ENCODE measurements around the gene RRP15. TPM values are rescaled to one million over a fixed set of nuclear protein-coding genes. Genes with fewer than 3 reads are reported as not detected.

Gene RRP15
- polyA plus RNA-seq, 3 donors = 0.81 to 7.6 (median 4.6) TPM

DNA sequence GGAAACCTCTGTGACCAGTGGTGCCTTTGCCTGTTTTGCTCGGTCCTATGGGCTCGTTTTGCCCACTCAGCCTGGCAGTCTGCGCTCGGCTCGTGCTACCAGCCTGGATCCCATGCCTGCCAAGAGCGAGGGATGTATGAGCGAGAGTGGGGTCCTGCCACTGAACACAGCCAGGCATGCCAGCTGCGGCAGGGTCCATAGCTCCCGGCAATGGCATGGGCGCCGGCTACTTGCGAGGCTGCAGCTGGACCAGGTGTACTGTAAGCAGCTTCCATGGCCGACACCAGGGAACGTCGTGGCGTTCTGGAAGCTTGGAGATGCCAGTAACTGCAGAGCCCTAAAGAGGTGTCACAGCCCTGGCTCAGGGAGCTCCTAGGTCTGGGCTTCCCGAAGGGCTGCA is 37.7 kb downstream of the RRP15 start:
- Histone ChIP-seq H3K4me1 (ENCODE audit: control insufficient read depth in 1 of 2, insufficient read depth in 2 of 2, low read length in 2 of 2) (no peaks in the 10 kb centered on the region), H3K4me3 (replicated peaks in 1 of 3; ENCODE audit: low read depth in 2 of 3, low read length in 3 of 3) (no peak overlapping the region), H3K4me2 (replicated peaks; ENCODE audit: extremely low read depth, low read length, poor library complexity, severe bottlenecking) (no peak overlapping the region), H3K27ac (ENCODE audit: low read depth in 1 of 2, low read length in 2 of 2) (no peak overlapping the region), H2AFZ (ENCODE audit: insufficient read depth, low read depth, low read length, poor library complexity, severe bottlenecking) (no peak overlapping the region), H3K9me3 (replicated peaks in 1 of 2; ENCODE audit: control insufficient read depth in 1 of 2, insufficient read depth in 1 of 2, low read length in 2 of 2) (no peaks in the 10 kb centered on the region), H4K20me1 (ENCODE audit: insufficient read depth, low read length) (no peaks in the 10 kb centered on the region), H3K79me2 (ENCODE audit: insufficient read depth, low read length) (no peaks in the 10 kb centered on the region), H3K9ac (ENCODE audit: insufficient read depth, low read length, poor library complexity, severe bottlenecking) (no peak overlapping the region), H3K36me3 (replicated peaks in 1 of 2; ENCODE audit: control insufficient read depth in 1 of 2, insufficient read depth in 2 of 2, low read length in 2 of 2) (peaks cover 15% of the 10 kb centered on the region in 2 donors), H3K27me3 (ENCODE audit: control insufficient read depth in 2 of 2, insufficient read depth in 2 of 2, low read length in 2 of 2) (no peaks in the 10 kb centered on the region)
- intact Hi-C loops (cut with micrococcal nuclease) = no loop called here
- TF ChIP-seq, protein P1, sequence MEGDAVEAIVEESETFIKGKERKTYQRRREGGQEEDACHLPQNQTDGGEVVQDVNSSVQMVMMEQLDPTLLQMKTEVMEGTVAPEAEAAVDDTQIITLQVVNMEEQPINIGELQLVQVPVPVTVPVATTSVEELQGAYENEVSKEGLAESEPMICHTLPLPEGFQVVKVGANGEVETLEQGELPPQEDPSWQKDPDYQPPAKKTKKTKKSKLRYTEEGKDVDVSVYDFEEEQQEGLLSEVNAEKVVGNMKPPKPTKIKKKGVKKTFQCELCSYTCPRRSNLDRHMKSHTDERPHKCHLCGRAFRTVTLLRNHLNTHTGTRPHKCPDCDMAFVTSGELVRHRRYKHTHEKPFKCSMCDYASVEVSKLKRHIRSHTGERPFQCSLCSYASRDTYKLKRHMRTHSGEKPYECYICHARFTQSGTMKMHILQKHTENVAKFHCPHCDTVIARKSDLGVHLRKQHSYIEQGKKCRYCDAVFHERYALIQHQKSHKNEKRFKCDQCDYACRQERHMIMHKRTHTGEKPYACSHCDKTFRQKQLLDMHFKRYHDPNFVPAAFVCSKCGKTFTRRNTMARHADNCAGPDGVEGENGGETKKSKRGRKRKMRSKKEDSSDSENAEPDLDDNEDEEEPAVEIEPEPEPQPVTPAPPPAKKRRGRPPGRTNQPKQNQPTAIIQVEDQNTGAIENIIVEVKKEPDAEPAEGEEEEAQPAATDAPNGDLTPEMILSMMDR (IDR thresholded peaks at IDR 0.05) = no peak
- Mint-ChIP-seq H3K4me1 (no peaks in the 10 kb centered on the region), H3K27me3 (ENCODE audit: low read depth in 3 of 3) (peaks cover 0 to 2% (median 0%) of the 10 kb centered on the region in 3 donors), H3K27ac (peak overlapping the region in 1 of 7 donors; percentile 19), H3K9me3 (peaks cover 0 to 2% (median 0%) of the 10 kb centered on the region in 7 donors), H3K4me3 (no peak overlapping the region), H3K36me3 (peaks cover 29 to 34% of the 10 kb centered on the region in 2 donors)
- WGBS (ENCODE audit: insufficient coverage) = 99% methylated on average over 17 of the region's 17 CpGs
- DNase-seq = no peak

DNA sequence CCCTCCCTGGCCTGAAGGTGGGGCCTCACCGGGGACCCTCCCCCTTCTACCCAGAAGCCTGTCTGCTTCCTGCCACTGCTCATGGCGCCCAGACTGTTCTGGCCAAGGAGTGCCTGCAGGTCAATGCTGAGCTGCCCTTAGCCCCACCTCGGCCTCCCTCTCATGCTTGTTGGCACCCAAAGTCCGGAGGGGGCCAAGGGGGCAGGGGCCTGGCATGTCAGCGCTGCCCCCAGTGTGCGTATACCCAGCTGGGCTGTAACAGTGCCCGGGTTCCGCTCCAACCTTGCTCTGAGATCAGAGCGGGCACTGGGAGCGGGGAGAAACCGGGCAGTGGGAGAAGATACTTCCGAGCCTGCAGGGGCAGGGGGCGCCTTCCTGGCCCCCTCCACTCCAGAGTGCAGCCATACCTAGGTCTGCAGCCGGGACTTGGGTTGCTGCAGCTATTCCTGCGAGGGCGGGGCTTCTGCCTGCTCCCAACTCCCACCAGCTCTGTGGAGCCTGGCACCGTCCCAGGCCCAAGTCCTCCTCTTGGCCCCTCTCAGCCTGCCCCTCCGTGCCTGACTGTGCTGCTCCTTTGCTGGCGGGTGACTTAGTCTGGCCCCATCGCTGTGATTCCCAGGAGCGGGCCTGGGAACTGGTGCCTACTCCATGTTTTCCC is 38.6 kb downstream of the RRP15 start:
- intact Hi-C loops (cut with micrococcal nuclease) = no loop called here
- H3K27ac ChIP-seq (ENCODE audit: low read depth in 1 of 2, low read length in 2 of 2) = no peak overlapping the region
- Mint-ChIP-seq H3K27me3 (ENCODE audit: low read depth in 3 of 3) (peaks cover 0 to 2% (median 0%) of the 10 kb centered on the region in 3 donors), H3K9me3 (peaks cover 0 to 2% (median 0%) of the 10 kb centered on the region in 7 donors), H3K4me1 (no peaks in the 10 kb centered on the region), H3K36me3 (peaks cover 27 to 32% of the 10 kb centered on the region in 2 donors), H3K4me3 (no peak overlapping the region), H3K27ac (peak overlapping the region in 2 of 7 donors; percentile 46 to 74)
- 97% methylated on average over 21 of the region's 21 CpGs for WGBS (ENCODE audit: insufficient coverage)
- H3K9ac ChIP-seq (ENCODE audit: insufficient read depth, low read length, poor library complexity, severe bottlenecking) = no peak overlapping the region
- H3K4me1 ChIP-seq (ENCODE audit: control insufficient read depth in 1 of 2, insufficient read depth in 2 of 2, low read length in 2 of 2) = no peaks in the 10 kb centered on the region
- no peaks in the 10 kb centered on the region for H3K9me3 ChIP-seq (replicated peaks in 1 of 2; ENCODE audit: control insufficient read depth in 1 of 2, insufficient read depth in 1 of 2, low read length in 2 of 2)
- no peak overlapping the region for H2AFZ ChIP-seq (ENCODE audit: insufficient read depth, low read depth, low read length, poor library complexity, severe bottlenecking)
- H3K36me3 ChIP-seq (replicated peaks in 1 of 2; ENCODE audit: control insufficient read depth in 1 of 2, insufficient read depth in 2 of 2, low read length in 2 of 2) = peaks cover 15% of the 10 kb centered on the region in 2 donors
- no peaks in the 10 kb centered on the region for H3K27me3 ChIP-seq (ENCODE audit: control insufficient read depth in 2 of 2, insufficient read depth in 2 of 2, low read length in 2 of 2)
- H3K79me2 ChIP-seq (ENCODE audit: insufficient read depth, low read length) = no peaks in the 10 kb centered on the region
- no peak overlapping the region for H3K4me3 ChIP-seq (replicated peaks in 1 of 3; ENCODE audit: low read depth in 2 of 3, low read length in 3 of 3)
- H3K4me2 ChIP-seq (replicated peaks; ENCODE audit: extremely low read depth, low read length, poor library complexity, severe bottlenecking) = no peak overlapping the region
- TF ChIP-seq, protein P1 (IDR thresholded peaks at IDR 0.05) = no peak
- DNase-seq = no peak
- H4K20me1 ChIP-seq (ENCODE audit: insufficient read depth, low read length) = no peaks in the 10 kb centered on the region

Measured in CD14-positive monocyte (primary cell).